Measurements from ENCODE around the gene TSSK6.

DNA sequence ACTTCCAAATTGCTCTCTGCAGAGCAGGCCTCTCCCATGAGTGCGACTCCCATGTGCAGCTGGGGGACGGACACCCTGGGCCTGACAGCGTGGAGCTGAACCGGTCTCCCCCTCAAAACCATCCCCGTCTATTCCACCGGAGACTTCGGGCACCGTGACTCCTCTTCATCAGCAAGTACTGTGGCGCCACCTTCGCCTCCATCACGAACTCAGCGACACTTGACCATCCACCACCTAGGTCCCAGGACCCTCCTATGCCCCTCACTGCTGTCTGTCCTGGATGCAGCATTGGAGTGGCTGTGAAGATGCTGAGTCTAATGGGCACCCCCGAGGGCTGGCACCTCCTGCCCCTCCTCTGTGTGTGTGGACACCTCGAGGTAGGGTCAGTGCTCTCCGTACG lies 43.3 kb upstream of the TSSK6 start:
- TF ChIP-seq, protein P1, sequence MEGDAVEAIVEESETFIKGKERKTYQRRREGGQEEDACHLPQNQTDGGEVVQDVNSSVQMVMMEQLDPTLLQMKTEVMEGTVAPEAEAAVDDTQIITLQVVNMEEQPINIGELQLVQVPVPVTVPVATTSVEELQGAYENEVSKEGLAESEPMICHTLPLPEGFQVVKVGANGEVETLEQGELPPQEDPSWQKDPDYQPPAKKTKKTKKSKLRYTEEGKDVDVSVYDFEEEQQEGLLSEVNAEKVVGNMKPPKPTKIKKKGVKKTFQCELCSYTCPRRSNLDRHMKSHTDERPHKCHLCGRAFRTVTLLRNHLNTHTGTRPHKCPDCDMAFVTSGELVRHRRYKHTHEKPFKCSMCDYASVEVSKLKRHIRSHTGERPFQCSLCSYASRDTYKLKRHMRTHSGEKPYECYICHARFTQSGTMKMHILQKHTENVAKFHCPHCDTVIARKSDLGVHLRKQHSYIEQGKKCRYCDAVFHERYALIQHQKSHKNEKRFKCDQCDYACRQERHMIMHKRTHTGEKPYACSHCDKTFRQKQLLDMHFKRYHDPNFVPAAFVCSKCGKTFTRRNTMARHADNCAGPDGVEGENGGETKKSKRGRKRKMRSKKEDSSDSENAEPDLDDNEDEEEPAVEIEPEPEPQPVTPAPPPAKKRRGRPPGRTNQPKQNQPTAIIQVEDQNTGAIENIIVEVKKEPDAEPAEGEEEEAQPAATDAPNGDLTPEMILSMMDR (IDR thresholded peaks at IDR 0.05; ENCODE audit: insufficient read depth, low read length, poor library complexity, severe bottlenecking): no peak
- no peak for TF ChIP-seq EZH2phosphoT487 (conservative IDR thresholded peaks at IDR 0.05; ENCODE audit: low read length)

Data from SU-DHL-6 (cell line).